Subcutaneous abdominal adipose tissue (tissue), 5 donors: ENCODE measurements around the gene ARHGAP15.

Source experiments
- H3K27ac ChIP-seq: one replicate; pipeline ENCODE4 v1.7.0; 2013; ENCODE audit warnings: low read depth, mild to moderate bottlenecking, inconsistent platforms, low read length, moderate library complexity
- H3K27me3 ChIP-seq, 5 donors: one replicate each; pipeline ENCODE4 v1.7.0; 2013; ENCODE audit warnings: low read length in 5 of 5, inconsistent platforms in 1 of 5; ENCODE audit not compliant: control insufficient read depth in 5 of 5, insufficient read depth in 4 of 5
- H3K36me3 ChIP-seq, 5 donors: one replicate each; pipeline ENCODE4 v1.7.0; 2013; ENCODE audit warnings: low read length in 5 of 5; ENCODE audit not compliant: control insufficient read depth in 5 of 5, insufficient read depth in 5 of 5
- H3K4me1 ChIP-seq, 5 donors: one replicate each; pipeline ENCODE4 v1.7.0; 2013; ENCODE audit warnings: low read length in 5 of 5, mild to moderate bottlenecking in 3 of 5, moderate library complexity in 1 of 5; ENCODE audit not compliant: control insufficient read depth in 5 of 5, insufficient read depth in 5 of 5
- H3K4me3 ChIP-seq, 5 donors: one replicate each; pipeline ENCODE4 v1.7.0; 2013; ENCODE audit warnings: low read length in 5 of 5, low read depth in 1 of 5
- H3K9ac ChIP-seq, 5 donors: one replicate each; pipeline ENCODE4 v1.7.0; 2013; ENCODE audit warnings: low read length in 5 of 5, mild to moderate bottlenecking in 4 of 5, moderate library complexity in 3 of 5
- H3K9me3 ChIP-seq, 5 donors: one replicate each; pipeline ENCODE4 v1.7.0; 2013; ENCODE audit warnings: low read length in 5 of 5; ENCODE audit not compliant: control insufficient read depth in 5 of 5
- donor health status: healthy.
- donor health status: healthy.
- donor health status: healthy.
- donor health status: healthy.
- donor health status: healthy.

ARHGAP15 gene

GRCh38 chr2:143786026-143786765 is 657.0 kb downstream of the ARHGAP15 start:
- no peak overlapping the region for H3K27ac ChIP-seq
- H3K36me3 ChIP-seq: no peaks in the 10 kb centered on the region
- no peaks in the 10 kb centered on the region for H3K9me3 ChIP-seq
- H3K4me1 ChIP-seq: no peaks in the 10 kb centered on the region
- H3K4me3 ChIP-seq: no peak overlapping the region
- no peak overlapping the region for H3K9ac ChIP-seq
- no peaks in the 10 kb centered on the region for H3K27me3 ChIP-seq

GRCh38 chr2:143787674-143788073 is 658.5 kb downstream of the ARHGAP15 start:
- Histone ChIP-seq H3K27ac (no peak overlapping the region), H3K9me3 (no peaks in the 10 kb centered on the region), H3K27me3 (no peaks in the 10 kb centered on the region), H3K36me3 (no peaks in the 10 kb centered on the region), H3K4me1 (no peaks in the 10 kb centered on the region), H3K4me3 (no peak overlapping the region), H3K9ac (no peak overlapping the region)

GRCh38 chr2:143792602-143793001 is 663.4 kb downstream of the ARHGAP15 start:
- no peaks in the 10 kb centered on the region for H3K4me1 ChIP-seq
- H3K27ac ChIP-seq: no peak overlapping the region
- H3K9me3 ChIP-seq: no peaks in the 10 kb centered on the region
- no peak overlapping the region for H3K9ac ChIP-seq
- H3K4me3 ChIP-seq: no peak overlapping the region
- H3K36me3 ChIP-seq: no peaks in the 10 kb centered on the region
- H3K27me3 ChIP-seq: no peaks in the 10 kb centered on the region

GRCh38 chr2:143793381-143793780 is 664.2 kb downstream of the ARHGAP15 start:
- H3K27me3 ChIP-seq: no peaks in the 10 kb centered on the region
- no peak overlapping the region for H3K4me3 ChIP-seq
- no peaks in the 10 kb centered on the region for H3K4me1 ChIP-seq
- H3K9me3 ChIP-seq: no peaks in the 10 kb centered on the region
- no peaks in the 10 kb centered on the region for H3K36me3 ChIP-seq
- no peak overlapping the region for H3K9ac ChIP-seq
- no peak overlapping the region for H3K27ac ChIP-seq

- Histone ChIP-seq H3K36me3 (no peaks in the 10 kb centered on the region), H3K4me3 (no peak overlapping the region), H3K27ac (no peak overlapping the region), H3K27me3 (no peaks in the 10 kb centered on the region), H3K9me3 (no peaks in the 10 kb centered on the region), H3K9ac (no peak overlapping the region), H3K4me1 (peaks cover 0 to 6% (median 0%) of the 10 kb centered on the region in 5 donors)
These were observed 666.8 kb downstream of the ARHGAP15 start for GRCh38 chr2:143796051-143796450.

- no peaks in the 10 kb centered on the region for H3K36me3 ChIP-seq
- H3K4me1 ChIP-seq: peaks cover 0 to 6% (median 0%) of the 10 kb centered on the region in 5 donors
- no peaks in the 10 kb centered on the region for H3K27me3 ChIP-seq
- no peak overlapping the region for H3K9ac ChIP-seq
- no peak overlapping the region for H3K4me3 ChIP-seq
- H3K9me3 ChIP-seq: no peaks in the 10 kb centered on the region
- H3K27ac ChIP-seq: no peak overlapping the region
These were observed 672.3 kb downstream of the ARHGAP15 start for GRCh38 chr2:143801561-143801960.

GRCh38 chr2:143802242-143802641 is 673.0 kb downstream of the ARHGAP15 start:
- no peak overlapping the region for H3K9ac ChIP-seq
- H3K4me1 ChIP-seq: peaks cover 0 to 9% (median 0%) of the 10 kb centered on the region in 5 donors
- no peaks in the 10 kb centered on the region for H3K9me3 ChIP-seq
- H3K4me3 ChIP-seq: no peak overlapping the region
- no peaks in the 10 kb centered on the region for H3K27me3 ChIP-seq
- H3K36me3 ChIP-seq: no peaks in the 10 kb centered on the region
- no peak overlapping the region for H3K27ac ChIP-seq

GRCh38 chr2:143802871-143803650 is 673.8 kb downstream of the ARHGAP15 start:
- Histone ChIP-seq H3K9me3 (no peaks in the 10 kb centered on the region), H3K36me3 (no peaks in the 10 kb centered on the region), H3K27ac (no peak overlapping the region), H3K27me3 (no peaks in the 10 kb centered on the region), H3K4me1 (peaks cover 0 to 12% (median 0%) of the 10 kb centered on the region in 5 donors), H3K9ac (no peak overlapping the region), H3K4me3 (no peak overlapping the region)

- Histone ChIP-seq H3K27me3 (no peaks in the 10 kb centered on the region), H3K36me3 (no peaks in the 10 kb centered on the region), H3K9me3 (no peaks in the 10 kb centered on the region), H3K27ac (no peak overlapping the region), H3K4me3 (no peak overlapping the region), H3K9ac (no peak overlapping the region), H3K4me1 (peaks cover 0 to 12% (median 0%) of the 10 kb centered on the region in 5 donors)
These were observed 674.7 kb downstream of the ARHGAP15 start for GRCh38 chr2:143803936-143804335.

- H3K4me3 ChIP-seq: no peak overlapping the region
- peaks cover 0 to 6% (median 0%) of the 10 kb centered on the region in 5 donors for H3K4me1 ChIP-seq
- H3K9me3 ChIP-seq: no peaks in the 10 kb centered on the region
- no peak overlapping the region for H3K9ac ChIP-seq
- H3K27me3 ChIP-seq: no peaks in the 10 kb centered on the region
- H3K27ac ChIP-seq: no peak overlapping the region
- H3K36me3 ChIP-seq: no peaks in the 10 kb centered on the region
These were observed 676.4 kb downstream of the ARHGAP15 start for GRCh38 chr2:143805666-143806065.
